HG02798 (cell line): ENCODE data around the gene BCAS3.
"Not testable (repeated sequence)": the region's sequence is repeated elsewhere in the genome, so short reads cannot be mapped to it uniquely, and the experiment has no call there.

Source experiments
- ATAC-seq: cut with Tn5 transposase; IDR thresholded peaks from one replicate; pipeline ENCODE4 v1.9.1; 2021; ENCODE audit warnings: mild to moderate bottlenecking; ENCODE audit not compliant: unreplicated experiment, poor library complexity

BCAS3 gene

GRCh38 chr17:60677308-60678117, at the start of gene BCAS3:
TSS of gene BCAS3 (plus strand) at chr17:60677851.
- ATAC-seq: peak; percentile 98

- ATAC-seq: no peak
Measured at GRCh38 chr17:60628252-60628889, 49.3 kb upstream of the BCAS3 start.

DNA sequence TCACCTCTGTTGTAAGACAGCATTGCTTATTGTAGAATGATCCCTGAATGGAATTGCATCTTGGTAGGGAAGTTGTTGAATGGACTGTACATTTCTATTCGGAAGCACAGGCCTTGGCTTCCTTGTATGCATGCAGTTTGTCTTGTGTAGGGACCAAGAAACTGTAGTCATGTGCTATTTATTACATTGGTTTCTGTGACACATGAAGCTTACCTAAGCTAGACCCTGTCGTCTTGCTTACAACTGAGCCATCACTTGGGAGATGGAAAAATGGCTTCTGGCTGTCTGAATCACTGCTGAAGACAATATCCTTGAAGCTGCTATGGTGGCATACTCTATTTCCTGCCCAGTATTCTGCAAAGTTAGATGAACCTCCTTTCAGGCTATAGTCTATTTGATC, 48.5 kb upstream of the BCAS3 start:
- no peak for ATAC-seq

DNA sequence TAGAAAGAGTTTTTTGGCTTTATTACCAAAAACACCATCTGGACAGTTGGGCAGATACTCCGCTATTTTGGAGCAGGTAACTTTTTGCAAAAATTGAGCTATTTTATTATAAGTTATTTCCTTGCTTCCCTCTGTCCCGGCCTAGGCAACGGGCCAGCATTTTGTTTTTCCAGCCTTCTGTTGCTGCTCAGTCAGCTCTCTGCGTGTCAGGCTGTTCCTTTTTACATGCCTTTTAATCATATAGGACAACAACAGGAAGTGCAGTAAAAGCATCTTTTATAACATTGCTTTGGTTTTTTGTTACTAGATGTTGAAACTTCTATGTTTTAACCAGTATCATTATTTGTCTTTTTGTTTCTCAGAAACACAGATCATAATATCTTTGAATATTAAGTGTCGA, 47.3 kb upstream of the BCAS3 start:
- ATAC-seq: no peak

DNA sequence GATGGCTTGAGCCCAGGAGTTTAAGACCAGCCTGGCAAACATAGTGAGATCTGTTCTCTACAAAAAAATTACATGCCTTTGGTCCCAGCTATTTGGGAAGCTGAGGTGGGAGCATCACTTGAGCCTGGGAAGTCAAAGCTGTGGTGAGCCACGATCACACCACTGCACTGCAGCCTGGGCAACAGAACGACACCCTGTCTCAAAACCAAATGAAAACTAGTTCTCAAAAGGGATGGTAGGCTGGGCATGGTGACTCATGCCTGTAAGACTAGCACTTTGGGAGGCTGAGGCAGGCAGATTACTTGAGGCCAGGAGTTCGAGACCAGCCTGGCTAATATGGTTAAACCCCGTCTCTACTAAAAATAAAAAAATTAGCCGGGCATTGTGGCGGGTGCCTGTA, 46.5 kb upstream of the BCAS3 start:
- ATAC-seq: no peak

DNA sequence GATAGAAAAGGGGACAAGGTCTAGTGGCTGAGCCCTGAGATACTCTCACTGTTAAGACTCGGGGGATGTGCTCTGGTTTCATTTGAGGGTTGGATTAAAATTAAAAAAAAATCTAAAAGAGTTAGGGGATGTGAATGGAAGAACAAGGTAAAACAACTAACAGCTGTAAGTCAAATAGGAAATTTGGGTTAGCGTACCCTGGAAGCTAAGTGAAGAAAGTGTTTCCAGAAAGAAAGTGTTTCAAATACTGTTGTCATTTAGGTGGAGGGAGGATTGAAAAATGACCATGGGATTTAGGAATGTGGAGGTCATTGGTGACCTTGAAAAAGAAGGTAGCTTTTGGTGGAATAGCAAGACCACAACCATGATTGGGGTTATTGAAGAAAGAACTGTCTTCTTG, 40.0 kb upstream of the BCAS3 start:
- no peak for ATAC-seq

DNA sequence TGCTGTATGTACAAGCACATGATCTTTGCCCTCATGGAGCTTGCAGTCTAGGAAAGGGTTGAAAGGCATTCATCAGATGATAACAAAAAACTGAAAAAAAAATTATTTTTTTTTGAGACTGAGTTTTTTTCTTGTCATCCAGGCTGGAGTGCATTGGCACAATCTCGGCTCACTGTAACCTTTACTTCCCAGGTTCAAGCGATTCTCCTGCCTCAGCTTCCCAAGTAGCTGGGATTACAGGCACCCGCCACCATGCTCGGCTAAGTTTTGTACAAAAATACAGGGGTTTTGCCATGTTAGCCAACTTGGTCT, 38.7 kb upstream of the BCAS3 start:
- ATAC-seq: no peak

DNA sequence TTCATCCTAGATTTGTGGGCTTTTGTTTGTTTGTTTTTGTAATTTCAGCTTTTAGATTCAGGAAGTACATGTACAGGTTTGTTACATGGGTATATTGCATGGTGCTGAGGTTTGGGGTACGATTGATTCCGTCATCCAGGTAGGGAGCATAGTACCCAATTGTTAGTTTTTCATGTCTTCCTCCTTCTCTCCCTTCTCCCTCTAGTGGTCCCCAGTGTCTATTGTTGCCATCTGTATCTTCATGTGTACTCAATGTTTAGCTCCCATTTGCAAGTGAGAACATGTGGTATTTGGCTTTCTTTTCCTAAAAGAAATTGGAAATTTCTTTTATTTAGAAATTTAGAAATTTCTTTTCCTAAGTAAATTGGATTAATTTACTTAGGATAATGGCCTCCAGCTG, 37.1 kb upstream of the BCAS3 start:
- ATAC-seq: no peak

DNA sequence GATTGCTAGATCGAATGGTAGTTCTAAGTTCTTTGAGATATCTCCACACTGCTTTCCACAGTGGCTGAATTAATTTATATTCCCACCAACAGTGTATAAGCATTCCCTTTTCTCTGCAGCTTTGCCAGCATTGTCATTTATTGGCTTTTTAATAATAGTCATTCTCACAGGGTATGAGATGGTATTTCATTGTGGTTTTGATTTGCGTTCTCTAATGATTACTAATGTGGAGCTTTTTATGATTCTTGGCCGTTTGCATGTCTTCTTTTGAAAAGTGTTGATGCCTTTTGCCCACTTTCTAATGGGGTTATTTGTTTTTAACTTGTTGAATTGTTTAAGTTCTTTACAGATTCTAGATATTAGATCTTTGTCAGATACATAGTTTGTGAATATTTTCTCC, 36.5 kb upstream of the BCAS3 start:
- no peak for ATAC-seq

DNA sequence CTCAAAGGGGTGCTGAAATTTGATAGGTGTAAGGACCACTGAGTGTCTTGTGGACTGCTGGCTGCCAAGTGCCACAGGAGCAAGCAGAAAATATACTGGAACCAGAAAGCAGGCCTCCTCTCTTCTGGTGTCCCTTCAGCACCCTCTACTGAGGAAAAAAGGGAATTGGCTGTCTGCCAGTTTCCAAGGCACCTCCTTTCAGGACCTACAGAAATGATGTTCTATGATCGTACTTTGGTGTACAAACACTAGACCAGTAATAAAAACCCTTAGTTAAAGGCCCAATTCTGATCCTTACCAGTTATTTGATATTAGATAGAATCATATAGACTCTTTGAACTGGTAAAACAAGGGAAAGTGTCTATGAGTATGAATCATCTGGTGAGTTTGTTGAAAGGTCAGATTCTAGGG, 35.8 kb upstream of the BCAS3 start:
- ATAC-seq: peak; percentile 35

- no peak for ATAC-seq
Measured at GRCh38 chr17:60645918-60646523, 31.6 kb upstream of the BCAS3 start.

DNA sequence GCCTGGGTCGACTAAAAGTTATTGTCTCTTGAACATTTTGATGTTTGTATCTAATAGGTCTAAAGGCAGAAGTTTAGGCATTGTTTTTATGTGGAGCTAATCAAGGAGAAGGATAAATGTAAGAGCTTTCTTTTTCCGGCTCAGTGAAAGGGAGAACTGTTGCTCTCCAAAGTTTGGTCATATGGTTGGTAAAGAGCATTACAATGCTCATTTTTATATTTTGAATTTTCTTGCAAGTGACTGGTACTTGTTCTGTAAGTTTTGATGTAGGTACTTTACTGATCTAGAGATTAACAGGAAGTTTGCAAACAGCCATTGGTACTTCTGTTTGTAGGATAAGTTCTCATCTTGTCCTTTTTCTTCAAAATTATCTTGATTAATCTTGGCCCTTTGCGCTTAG, 30.9 kb upstream of the BCAS3 start:
- no peak for ATAC-seq

- ATAC-seq: no peak
Measured at GRCh38 chr17:60647705-60648104, 29.9 kb upstream of the BCAS3 start.

DNA sequence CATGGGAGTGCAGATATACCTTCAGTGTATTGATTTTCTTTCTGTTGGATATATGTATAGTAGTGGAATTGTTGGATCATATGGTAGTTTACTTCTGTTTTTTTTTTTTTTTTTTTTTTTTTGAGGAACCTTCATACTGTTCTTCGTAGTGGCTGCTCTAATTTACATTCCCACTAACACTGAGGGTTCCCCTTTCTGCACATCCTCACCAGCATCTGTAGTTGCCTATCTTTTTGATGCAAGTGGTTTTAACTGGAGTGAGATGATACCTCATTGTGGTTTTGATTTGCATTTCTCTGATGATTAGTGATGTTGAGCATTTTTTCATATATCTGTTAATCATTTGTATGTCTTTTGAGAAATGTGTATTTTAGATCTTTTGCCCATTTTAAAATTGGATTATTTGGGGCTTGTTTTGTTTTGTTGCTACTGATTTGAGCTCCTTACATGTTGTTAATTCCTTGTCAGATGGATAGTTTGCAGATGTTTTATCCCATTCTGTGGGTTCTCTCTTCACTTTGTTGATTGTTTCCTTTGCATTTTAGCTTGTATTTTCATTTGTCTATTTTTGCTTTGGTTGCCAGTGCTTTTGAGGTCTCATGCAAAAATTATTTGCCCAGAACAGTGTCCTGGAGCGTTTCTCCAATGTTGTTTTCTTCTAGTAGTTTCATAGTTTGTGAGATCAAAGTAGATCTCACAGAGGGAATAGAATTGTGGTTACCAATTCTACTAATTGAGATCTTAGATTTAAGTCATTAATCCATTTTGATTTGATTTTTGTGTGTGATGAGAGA, 25.0 kb upstream of the BCAS3 start:
- ATAC-seq: peak; percentile 96

- ATAC-seq: no peak
Measured at GRCh38 chr17:60653569-60653968, 24.1 kb upstream of the BCAS3 start.

GRCh38 chr17:60656499-60656898, 21.2 kb upstream of the BCAS3 start:
- ATAC-seq: no peak

GRCh38 chr17:60659156-60659555, 18.5 kb upstream of the BCAS3 start:
- no peak for ATAC-seq

GRCh38 chr17:60661489-60661888, 16.2 kb upstream of the BCAS3 start:
- no peak for ATAC-seq

DNA sequence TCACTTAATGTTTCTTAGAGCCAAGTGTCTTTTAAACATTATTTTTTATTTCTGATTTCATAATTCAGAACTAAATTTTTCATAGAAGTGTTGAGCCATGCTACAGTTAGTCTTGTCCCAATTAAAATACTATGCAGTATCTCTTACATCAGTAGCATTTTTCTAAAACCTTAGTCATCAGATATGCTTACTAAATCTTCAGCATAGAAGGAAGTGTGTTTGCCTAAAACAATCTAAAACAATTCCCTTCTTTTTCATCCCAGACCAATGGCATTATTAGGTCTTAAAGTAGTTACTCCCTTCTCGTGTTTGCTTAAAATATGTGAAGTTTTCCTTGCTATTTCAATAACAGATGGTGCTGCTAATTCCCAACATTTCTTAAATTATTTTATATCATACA, 13.6 kb upstream of the BCAS3 start:
- no peak for ATAC-seq

GRCh38 chr17:60665602-60666001, 12.0 kb upstream of the BCAS3 start:
- ATAC-seq: no peak

- ATAC-seq: not testable (repeated sequence)
Measured at GRCh38 chr17:60668741-60669140, 8.9 kb upstream of the BCAS3 start.
